GM12874 (cell line): ENCODE measurements around the gene NPEPPS.

ENCODE experiments used
- CTCF ChIP-seq: IDR thresholded peaks from 2 replicates; pipeline ENCODE4 v1.5.1; 2011; ENCODE audit warnings: low read depth, mild to moderate bottlenecking, control low read depth, low read length, moderate library complexity; ENCODE audit not compliant: insufficient read depth

The NPEPPS gene

DNA sequence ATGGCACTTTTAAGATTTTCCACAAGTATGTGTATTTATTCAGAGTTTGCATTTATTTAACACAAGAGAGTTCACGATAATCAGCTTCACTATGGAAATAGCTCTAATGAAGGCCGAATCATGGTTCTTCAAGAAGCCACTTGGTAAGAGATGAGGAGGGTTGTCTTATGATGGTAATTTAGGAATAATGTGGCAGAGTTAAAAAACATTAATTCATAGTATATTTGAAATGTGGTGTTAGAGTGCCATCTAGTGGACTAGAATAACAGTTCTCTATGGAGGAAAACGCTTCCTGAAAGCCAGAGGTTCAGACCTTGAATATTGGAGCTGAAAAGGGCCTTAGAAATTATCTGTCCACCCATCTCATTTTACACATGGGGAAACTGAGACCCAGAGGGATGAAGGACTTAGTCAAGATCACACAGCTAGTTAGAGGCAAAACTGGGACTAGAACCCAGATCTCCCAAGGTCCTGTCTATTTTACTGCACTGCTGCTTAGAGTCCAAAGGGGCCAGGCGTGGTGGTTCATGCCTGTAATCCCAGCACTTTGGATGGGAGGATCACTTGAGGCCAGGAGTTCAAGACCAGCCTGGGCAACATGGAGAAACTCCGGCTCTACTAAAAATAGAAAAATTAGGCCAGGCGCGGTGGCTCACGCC, 85.0 kb downstream of the NPEPPS start:
- peak; percentile 35; the same call in 1 of the 2 replicates for TF ChIP-seq CTCF

- TF ChIP-seq CTCF = no peak
Measured at GRCh38 chr17:47618410-47618809, 87.5 kb downstream of the NPEPPS start.

GRCh38 chr17:47620503-47621245, 89.8 kb downstream of the NPEPPS start:
- no peak for TF ChIP-seq CTCF

DNA sequence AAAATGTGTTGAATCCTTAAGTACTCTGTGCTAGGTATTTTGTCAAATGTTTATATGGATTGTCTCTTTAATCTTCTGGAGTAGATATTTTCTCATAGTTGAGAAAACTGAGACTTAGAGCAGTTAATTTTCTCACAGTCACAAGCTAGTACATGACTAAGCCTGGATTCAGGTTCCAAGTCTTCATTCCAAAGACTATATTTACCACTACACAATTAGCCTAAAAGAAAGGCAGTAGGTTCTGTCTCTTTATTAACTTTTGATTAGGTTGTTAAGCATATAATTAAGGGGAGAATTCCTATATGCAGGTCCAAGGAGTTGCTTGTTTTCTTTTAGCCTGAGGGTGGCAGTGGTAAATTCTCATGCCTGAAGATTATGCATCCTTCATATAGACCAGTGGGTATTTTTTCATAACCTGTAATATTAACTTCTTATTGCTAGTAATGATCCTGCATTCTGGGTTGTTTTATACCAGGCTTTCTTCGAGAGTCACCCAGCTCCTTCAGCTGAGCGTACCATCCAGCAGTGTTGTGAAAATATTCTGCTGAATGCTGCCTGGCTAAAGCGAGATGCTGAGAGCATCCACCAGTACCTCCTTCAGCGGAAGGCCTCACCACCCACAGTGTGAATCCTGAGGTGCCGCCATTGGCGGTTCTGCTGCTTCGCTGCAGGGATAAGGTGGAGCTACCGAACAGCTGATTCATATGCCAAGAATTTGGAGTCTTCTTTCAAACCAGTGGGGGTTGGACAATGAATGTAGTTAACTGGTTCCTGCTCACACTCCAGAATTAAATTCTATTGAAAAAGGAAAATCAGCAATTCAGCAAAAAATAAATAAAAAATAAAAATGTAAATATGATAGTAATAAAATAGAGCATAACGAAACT, 90.6 kb downstream of the NPEPPS start:
- no peak for TF ChIP-seq CTCF

GRCh38 chr17:47622180-47622549, 91.3 kb downstream of the NPEPPS start:
- TF ChIP-seq CTCF = no peak

DNA sequence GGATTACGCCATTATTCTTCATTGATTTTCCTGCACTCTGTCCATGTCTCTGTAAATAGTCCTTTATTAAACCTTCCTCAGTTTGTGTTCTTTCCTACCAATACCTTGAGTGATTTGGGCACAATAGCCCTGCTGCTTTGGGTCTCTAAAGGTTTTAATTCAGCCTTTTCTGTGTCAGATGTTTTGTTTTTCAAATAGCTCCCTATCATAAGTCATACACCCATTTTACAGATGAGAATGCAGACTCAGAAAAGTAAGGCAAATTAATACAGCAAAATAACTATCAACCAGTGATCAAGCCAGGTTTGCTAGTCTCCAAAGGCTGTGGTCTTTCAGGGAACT, 93.8 kb downstream of the NPEPPS start:
- TF ChIP-seq CTCF = no peak

- TF ChIP-seq CTCF = no peak
Measured at GRCh38 chr17:47628014-47628566, 97.2 kb downstream of the NPEPPS start.
